Psoas muscle (tissue), 8 donors: Measurements from ENCODE around the gene SPRY4. TPM values are rescaled to one million over a fixed set of nuclear protein-coding genes. Genes with fewer than 3 reads are reported as not detected.
"Not testable (repeated sequence)": the region's sequence is repeated elsewhere in the genome, so short reads cannot be mapped to it uniquely, and the experiment has no call there.

Experiments
- ATAC-seq, 4 donors: fragments of 200-7000 bp; cut with Tn5 transposase; one replicate each; pipeline ENCODE4 v1.9.1; 2020; ENCODE audit warnings: moderate library complexity in 3 of 4, mild to moderate bottlenecking in 2 of 4
- DNase-seq, 2 donors: peaks; one replicate each; pipeline ENCODE4 v3.0.0-alpha.2; 2020
- H3K27ac ChIP-seq: fragments of 200-600 bp; one replicate; pipeline ENCODE4 v1.8.0; 2022
- H3K27me3 ChIP-seq, 3 donors: fragments of 200-600 bp in 1 of 3; one replicate each; pipeline versions ENCODE4 v1.6.1 to v1.8.0; 2013 to 2022; ENCODE audit warnings: low read length in 2 of 3, mild to moderate bottlenecking in 2 of 3, moderate library complexity in 1 of 3; ENCODE audit not compliant: insufficient read depth in 3 of 3
- H3K36me3 ChIP-seq, 2 donors: fragments of 200-600 bp in 1 of 2; one replicate each; pipeline versions ENCODE4 v1.6.1 to v1.8.0; 2013 to 2022; ENCODE audit warnings: low read depth in 1 of 2, mild to moderate bottlenecking in 1 of 2, moderate library complexity in 1 of 2; ENCODE audit not compliant: insufficient read depth in 1 of 2
- H3K4me1 ChIP-seq: fragments of 200-600 bp; one replicate; pipeline ENCODE4 v1.8.0; 2022
- H3K4me3 ChIP-seq: fragments of 200-600 bp; one replicate; pipeline ENCODE4 v1.8.0; 2022; ENCODE audit warnings: mild to moderate bottlenecking
- H3K9me3 ChIP-seq: fragments of 200-600 bp; one replicate; pipeline ENCODE4 v1.8.0; 2022
- WGBS, 3 donors: extraction: QIAGEN DNeasy Blood & Tissue Kit; methylation state at CpG; one replicate each; pipeline versions ENCODE4 v1.1.6 to v1.1.7; 2013; 5-methylcytosine and 5-hydroxymethylcytosine counted together
- intact Hi-C, 2 donors: fragments of 100-400 bp; cut with DNase I; formaldehyde crosslinking; loops; one replicate each; pipeline versions ENCODE4 v1.11.0 to v1.14.2; 2022
- polyA plus RNA-seq, 3 donors: library from polyadenylated mRNA; stranded (reverse); fragments of 200-250 nt; gene quantifications; one replicate each; pipeline ENCODE4 v1.2.3, GENCODE V29; 2013
- total RNA-seq, 4 donors: library from RNA; stranded (reverse); fragmentation: NEBNext Ultra II Directional in 2 of 4; extraction: Animal tissue kit (Norgen Biotek cat#: 25700) in 2 of 4; gene quantifications; one replicate each; pipeline versions ENCODE4 v1.2.1 to v1.2.4, GENCODE V29; 2021 to 2023
- TF ChIP-seq, protein P1 (sequence below): fragments of 200-600 bp; IDR thresholded peaks from one replicate; pipeline ENCODE4 v1.8.0; 2022; ENCODE audit warnings: antibody characterized with exemption
- donor health status: healthy with polysubstance abuse.
- donor health status: DM: no; HTN: no; CAD: no; lungs with moderate emphysema.
- donor health status: Bipolar disorder and iron deficiency.
- donor health status: healthy.
- donor health status: DM: yes; HTN: yes; CAD: no.
- donor health status: DM: no; HTN: no; CAD: no.
- donor health status: DM: no; HTN: no; CAD: no.
- donor health status: DM: yes; HTN: yes; CAD: no.

SPRY4 gene
- total and polyA plus RNA-seq, 7 donors = 1.0 to 8.0 (median 5.6) TPM

DNA sequence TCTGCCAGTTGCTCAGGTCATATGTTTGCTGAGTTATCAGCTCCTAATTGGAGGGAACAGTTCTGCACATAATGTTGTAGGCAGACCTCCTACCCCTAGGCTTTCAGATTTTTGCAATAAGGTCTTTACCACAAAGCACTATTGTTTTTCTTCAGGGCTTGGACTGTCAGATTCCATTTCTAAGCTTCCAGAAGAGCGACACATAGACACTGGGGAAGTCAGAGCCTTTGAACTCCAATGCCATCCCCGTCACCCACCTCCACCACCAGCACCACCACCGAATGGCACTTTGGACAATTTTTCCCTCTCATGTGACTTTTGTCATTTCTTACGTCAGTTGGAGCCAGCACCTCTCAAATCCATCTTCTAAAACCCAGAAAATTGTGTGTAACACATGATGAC, 28.3 kb upstream of the SPRY4 start:
- DNase-seq (no peak), ATAC-seq (no peak)
- intact Hi-C loops = no loop called here
- 39 to 57% (median 42%) methylated on average over 4 of the region's 4 CpGs for WGBS, 3 donors
- H3K27ac ChIP-seq = no peak overlapping the region
- TF ChIP-seq, protein P1, sequence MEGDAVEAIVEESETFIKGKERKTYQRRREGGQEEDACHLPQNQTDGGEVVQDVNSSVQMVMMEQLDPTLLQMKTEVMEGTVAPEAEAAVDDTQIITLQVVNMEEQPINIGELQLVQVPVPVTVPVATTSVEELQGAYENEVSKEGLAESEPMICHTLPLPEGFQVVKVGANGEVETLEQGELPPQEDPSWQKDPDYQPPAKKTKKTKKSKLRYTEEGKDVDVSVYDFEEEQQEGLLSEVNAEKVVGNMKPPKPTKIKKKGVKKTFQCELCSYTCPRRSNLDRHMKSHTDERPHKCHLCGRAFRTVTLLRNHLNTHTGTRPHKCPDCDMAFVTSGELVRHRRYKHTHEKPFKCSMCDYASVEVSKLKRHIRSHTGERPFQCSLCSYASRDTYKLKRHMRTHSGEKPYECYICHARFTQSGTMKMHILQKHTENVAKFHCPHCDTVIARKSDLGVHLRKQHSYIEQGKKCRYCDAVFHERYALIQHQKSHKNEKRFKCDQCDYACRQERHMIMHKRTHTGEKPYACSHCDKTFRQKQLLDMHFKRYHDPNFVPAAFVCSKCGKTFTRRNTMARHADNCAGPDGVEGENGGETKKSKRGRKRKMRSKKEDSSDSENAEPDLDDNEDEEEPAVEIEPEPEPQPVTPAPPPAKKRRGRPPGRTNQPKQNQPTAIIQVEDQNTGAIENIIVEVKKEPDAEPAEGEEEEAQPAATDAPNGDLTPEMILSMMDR = no peak
- no peaks in the 10 kb centered on the region for H3K9me3 ChIP-seq
- peaks cover 9% of the 10 kb centered on the region for H3K4me1 ChIP-seq
- no peak overlapping the region for H3K4me3 ChIP-seq
- peaks cover 0 to 24% (median 4%) of the 10 kb centered on the region in 3 donors for H3K27me3 ChIP-seq
- no peaks in the 10 kb centered on the region for H3K36me3 ChIP-seq

DNA sequence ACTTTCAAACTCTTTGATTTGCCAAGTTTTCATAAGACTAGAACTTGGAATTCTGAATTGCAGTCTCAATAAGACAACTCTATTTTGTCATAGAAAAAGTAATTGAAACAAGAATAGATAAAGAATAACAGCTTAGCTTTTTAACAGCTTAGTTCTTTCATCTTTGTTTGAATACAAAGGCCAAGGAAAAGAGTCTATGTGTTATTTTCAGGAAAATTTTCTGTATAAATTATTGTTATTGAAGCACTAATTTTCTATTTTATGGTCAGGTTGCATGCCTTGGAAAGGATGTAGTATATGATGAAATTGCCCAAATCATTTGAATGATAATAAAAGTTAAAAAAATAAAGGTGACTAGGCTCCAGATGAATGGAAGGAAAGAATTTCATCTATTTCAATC, 25.2 kb upstream of the SPRY4 start:
- H3K36me3 ChIP-seq = no peaks in the 10 kb centered on the region
- TF ChIP-seq, protein P1 = no peak
- H3K4me1 ChIP-seq = no peaks in the 10 kb centered on the region
- H3K27ac ChIP-seq = no peak overlapping the region
- peaks cover 3% of the 10 kb centered on the region for H3K9me3 ChIP-seq
- ATAC-seq (no peak), DNase-seq (no peak)
- intact Hi-C loops = no loop called here
- H3K4me3 ChIP-seq = no peak overlapping the region
- no peaks in the 10 kb centered on the region for H3K27me3 ChIP-seq

DNA sequence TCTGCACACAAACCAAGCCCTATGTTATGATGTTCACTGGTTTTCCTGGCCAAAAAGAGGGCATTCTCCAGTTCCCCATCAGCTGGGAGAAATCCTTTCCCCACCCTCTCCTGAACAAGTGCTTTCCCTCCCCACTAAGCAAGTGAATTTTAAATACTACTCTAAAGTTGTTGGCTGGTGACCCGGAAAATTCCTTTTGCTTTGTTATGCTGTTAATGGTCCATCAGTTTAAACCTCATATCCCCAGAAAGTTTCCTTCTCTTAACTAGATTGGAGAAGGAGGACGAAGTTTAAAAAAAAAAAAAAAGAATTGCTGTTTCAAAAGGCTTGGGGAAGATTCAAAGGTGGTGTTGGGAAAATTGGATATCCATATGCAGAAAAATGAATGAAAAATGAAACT, 21.9 kb upstream of the SPRY4 start:
- Histone ChIP-seq H3K4me1 (no peaks in the 10 kb centered on the region), H3K36me3 (no peaks in the 10 kb centered on the region), H3K27ac (no peak overlapping the region), H3K27me3 (no peaks in the 10 kb centered on the region), H3K9me3 (peaks cover 15% of the 10 kb centered on the region), H3K4me3 (no peak overlapping the region)
- 40 to 48% (median 41%) methylated on average over 2 of the region's 2 CpGs for WGBS, 3 donors
- DNase-seq (no peak), ATAC-seq (no peak)
- TF ChIP-seq, protein P1 = no peak
- intact Hi-C loops = no loop called here

DNA sequence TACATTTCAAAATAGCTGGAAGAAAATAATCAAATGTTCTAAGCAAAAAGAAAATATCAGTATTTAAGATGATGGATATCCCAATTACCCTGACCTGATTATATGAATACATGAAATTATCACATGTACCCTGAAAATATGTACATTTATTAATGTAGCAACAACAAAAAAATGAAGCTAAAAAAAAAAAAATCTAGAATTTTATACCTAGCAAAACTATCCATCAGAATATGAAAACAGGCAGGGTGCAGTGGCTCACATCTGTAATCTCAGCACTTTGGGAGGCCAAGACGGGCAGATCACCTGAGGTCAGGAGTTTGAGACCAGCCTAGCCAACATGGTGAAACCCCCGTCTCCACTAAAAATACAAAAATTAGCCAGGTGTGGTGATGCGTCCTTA, 20.1 kb upstream of the SPRY4 start:
- H3K27me3 ChIP-seq, ATAC-seq, intact Hi-C loops, H3K36me3 ChIP-seq, DNase-seq, H3K27ac ChIP-seq, H3K4me1 ChIP-seq, H3K4me3 ChIP-seq: not testable (repeated sequence)
- 98 to 100% (median 100%) methylated on average over 3 of the region's 3 CpGs for WGBS, 3 donors
- peaks cover 15% of the 10 kb centered on the region for H3K9me3 ChIP-seq

DNA sequence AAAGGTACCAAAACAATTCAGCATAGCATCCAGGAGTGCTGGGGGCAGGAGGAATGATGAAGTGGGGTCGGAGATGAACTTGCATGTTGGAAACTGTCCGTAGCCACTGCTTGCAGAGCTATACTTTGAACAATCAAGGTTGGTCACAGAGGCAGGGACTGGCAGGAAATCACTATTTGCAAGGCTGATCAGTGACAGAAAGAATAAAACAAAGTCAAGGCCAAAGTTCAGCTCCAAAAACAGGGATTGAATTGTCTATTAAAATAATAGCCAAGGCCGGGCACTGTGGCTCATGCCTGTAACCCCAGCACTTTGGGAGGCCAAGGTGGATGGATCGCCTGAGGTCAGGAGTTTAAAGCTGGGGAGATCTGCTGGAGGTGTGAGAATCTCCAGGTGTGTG, 18.7 kb upstream of the SPRY4 start:
- no peak overlapping the region for H3K4me3 ChIP-seq
- TF ChIP-seq, protein P1 = no peak
- ATAC-seq = no peak
- no peak overlapping the region for H3K27ac ChIP-seq
- no peaks in the 10 kb centered on the region for H3K4me1 ChIP-seq
- WGBS, 3 donors = 96 to 98% (median 96%) methylated on average over 4 of the region's 4 CpGs
- intact Hi-C loops = no loop called here
- peaks cover 15% of the 10 kb centered on the region for H3K9me3 ChIP-seq
- H3K27me3 ChIP-seq = no peaks in the 10 kb centered on the region
- DNase-seq = no peak
- no peaks in the 10 kb centered on the region for H3K36me3 ChIP-seq
